ENCODE measurements around the gene MAP2.
"Not testable (repeated sequence)": the region's sequence is repeated elsewhere in the genome, so short reads cannot be mapped to it uniquely, and the experiment has no call there.

Gene MAP2

GRCh38 chr2:209476367-209477208, 52.7 kb downstream of the MAP2 start:
- DNase-seq = no peak

- DNase-seq = not testable (repeated sequence)
Observed at GRCh38 chr2:209492296-209492695, 68.4 kb downstream of the MAP2 start.

GRCh38 chr2:209495068-209495620, 71.3 kb downstream of the MAP2 start:
- not testable (repeated sequence) for DNase-seq

- peak; percentile 27 to 52 for DNase-seq
Observed at GRCh38 chr2:209495855-209496585, 72.2 kb downstream of the MAP2 start.

GRCh38 chr2:209496586-209496982, 72.7 kb downstream of the MAP2 start:
- no peak for DNase-seq

- DNase-seq = no peak
Observed at GRCh38 chr2:209498614-209499013, 74.8 kb downstream of the MAP2 start.

- DNase-seq = peak in 1 of 2 donors; percentile 41
Observed at GRCh38 chr2:209499069-209499468, 75.2 kb downstream of the MAP2 start.

GRCh38 chr2:209501579-209501978, 77.7 kb downstream of the MAP2 start:
- no peak for DNase-seq

- DNase-seq = no peak
Observed at GRCh38 chr2:209505410-209505809, 81.6 kb downstream of the MAP2 start.

- DNase-seq = no peak
Observed at GRCh38 chr2:209508255-209508654, 84.4 kb downstream of the MAP2 start.

GRCh38 chr2:209511637-209512036, 87.8 kb downstream of the MAP2 start:
- DNase-seq = no peak

- no peak for DNase-seq
Observed at GRCh38 chr2:209512971-209513370, 89.1 kb downstream of the MAP2 start.

- DNase-seq = no peak
Observed at GRCh38 chr2:209517436-209517835, 93.6 kb downstream of the MAP2 start.

- no peak for DNase-seq
Observed at GRCh38 chr2:209519271-209519670, 95.4 kb downstream of the MAP2 start.

GRCh38 chr2:209519906-209520305, 96.1 kb downstream of the MAP2 start:
- no peak for DNase-seq

- DNase-seq = no peak
Observed at GRCh38 chr2:209523041-209523740, 99.3 kb downstream of the MAP2 start.

GRCh38 chr2:209523867-209524266, 100.0 kb downstream of the MAP2 start:
- no peak for DNase-seq

- DNase-seq = no peak
Observed at GRCh38 chr2:209525331-209525730, 101.5 kb downstream of the MAP2 start.

- DNase-seq = peak; percentile 33 to 54
Observed at GRCh38 chr2:209525834-209526281, 102.0 kb downstream of the MAP2 start.

GRCh38 chr2:209526561-209526960, 102.7 kb downstream of the MAP2 start:
- peak; percentile 61 to 66 for DNase-seq

- no peak for DNase-seq
Observed at GRCh38 chr2:209529579-209529978, 105.7 kb downstream of the MAP2 start.

GRCh38 chr2:209532321-209532720, 108.5 kb downstream of the MAP2 start:
- no peak for DNase-seq

GRCh38 chr2:209533391-209533790, 109.5 kb downstream of the MAP2 start:
- no peak for DNase-seq
